ENCODE data around the gene IL17RB. TPM values are rescaled to one million over a fixed set of nuclear protein-coding genes. Genes with fewer than 3 reads are reported as not detected.

The IL17RB gene
- total and polyA plus RNA-seq, 2 of the 8 experiments (the other 6 are each of a cell fraction or from before 2014, with no cell fraction given): 7.0 to 24.6 TPM

DNA sequence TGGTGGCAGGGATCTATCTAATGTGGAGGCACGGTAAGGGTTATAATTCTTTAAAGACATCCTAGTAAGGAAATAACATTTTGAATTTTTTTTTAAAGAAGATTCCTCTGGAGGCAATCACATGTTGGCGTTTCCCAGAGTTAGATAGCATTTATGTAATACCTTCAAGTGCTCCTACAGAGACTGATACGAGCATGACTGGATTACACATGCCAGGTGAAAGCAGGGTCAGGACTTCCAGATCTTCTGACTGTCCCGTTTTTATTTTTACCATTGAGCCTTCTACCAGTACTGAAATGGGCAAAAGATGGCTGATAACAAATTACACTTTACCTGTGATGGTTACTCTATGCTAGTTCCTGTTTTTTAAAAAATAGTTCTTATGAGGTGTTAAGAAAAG lies 13.8 kb downstream of the IL17RB start:
- Histone ChIP-seq H4K5ac (ENCODE audit: insufficient read length, low read depth, low read length) (no peak overlapping the region), H3K4me1 (replicated peaks in 1 of 4; ENCODE audit: control insufficient read depth in 3 of 4, insufficient read depth in 4 of 4, low read length in 3 of 4) (no peaks in the 10 kb centered on the region), H2BK15ac (ENCODE audit: low read length) (no peak overlapping the region), H3K27me3 (replicated peaks in 1 of 4; ENCODE audit: control insufficient read depth in 3 of 4, extremely low read depth in 1 of 4, insufficient read depth in 3 of 4, low read length in 3 of 4) (no peaks in the 10 kb centered on the region), H3K18ac (ENCODE audit: extremely low read depth, low read length) (no peak overlapping the region), H3K56ac (replicated peaks; ENCODE audit: insufficient read length, low read depth, low read length) (no peak overlapping the region), H2BK120ac (replicated peaks; ENCODE audit: low read depth, low read length) (no peak overlapping the region), H3K4me3 (ENCODE audit: extremely low read depth in 1 of 4, insufficient read depth in 2 of 4, low read depth in 3 of 4, low read length in 4 of 4) (no peak overlapping the region), H3K79me2 (ENCODE audit: control insufficient read depth in 1 of 2, insufficient read depth in 2 of 2, low read length in 2 of 2) (no peaks in the 10 kb centered on the region), H4K91ac (replicated peaks; ENCODE audit: insufficient read length, low read length) (no peak overlapping the region), H3K9me3 (ENCODE audit: insufficient read depth in 2 of 2, low read depth in 1 of 2, low read length in 1 of 2) (no peaks in the 10 kb centered on the region), H4K20me1 (replicated peaks in 1 of 2; ENCODE audit: control insufficient read depth in 1 of 2, insufficient read depth in 2 of 2, low read length in 2 of 2) (peaks cover 1 to 2% of the 10 kb centered on the region in 2 experiments), H3K23me2 (ENCODE audit: low read depth, low read length) (no peaks in the 10 kb centered on the region), H2AFZ (ENCODE audit: low read length) (no peak overlapping the region), H3K79me1 (ENCODE audit: low read depth, low read length) (no peaks in the 10 kb centered on the region), H2BK5ac (ENCODE audit: low read depth, low read length) (no peak overlapping the region), H2BK12ac (ENCODE audit: low read depth, low read length) (no peak overlapping the region), H3K4ac (replicated peaks; ENCODE audit: insufficient read length, low read depth, low read length) (no peak overlapping the region), H3K27ac (ENCODE audit: low read depth, low read length) (no peak overlapping the region), H2AK5ac (ENCODE audit: low read depth, low read length) (no peak overlapping the region), H3K23ac (ENCODE audit: insufficient read length) (no peak overlapping the region), H2BK20ac (ENCODE audit: low read length) (no peak overlapping the region), H3K4me2 (ENCODE audit: insufficient read depth in 1 of 2, low read depth in 2 of 2, low read length in 2 of 2) (no peak overlapping the region), H3K14ac (ENCODE audit: insufficient read length) (no peak overlapping the region), H4K8ac (ENCODE audit: extremely low read depth, insufficient read depth, low read length) (no peak overlapping the region), H3K36me3 (ENCODE audit: control insufficient read depth in 2 of 4, insufficient read depth in 4 of 4, low read length in 3 of 4) (peaks cover 2 to 35% (median 23%) of the 10 kb centered on the region in 4 experiments; a peak in 6 of 8 replicates), H3K9ac (replicated peaks in 1 of 4; ENCODE audit: extremely low read depth in 1 of 4, low read depth in 3 of 4, low read length in 3 of 4) (no peak overlapping the region)
- DNase-seq (ENCODE audit: low read depth in 1 of 2, low spot score in 2 of 2) (no peak), FAIRE-seq (no peak)
- POLR2A ChIA-PET (ENCODE audit: partially characterized antibody): interaction anchor here (1.7 kb wide), 1 partner anchor 14 kb away, joined by 4 read pairs; no protein-coding TSS in a partner anchor
- 86% methylated on average over 4 of the region's 4 CpGs; no CpG with 5 or more reads in 1 of the 2 experiments for WGBS, 2 experiments (ENCODE audit: extremely low coverage in 1 of 2, insufficient coverage in 1 of 2, insufficient read length in 1 of 2, insufficient replicate concordance in 2 of 2, low coverage in 1 of 2, low lambda C conversion rate in 2 of 2, missing lambda C conversion rate in 1 of 2)
- CTCF ChIA-PET (ENCODE audit: partially characterized antibody): interaction anchor here (1.0 kb wide), 1 partner anchor 190 kb away, joined by 4 read pairs; no protein-coding TSS in a partner anchor
- TF ChIP-seq, protein P1, sequence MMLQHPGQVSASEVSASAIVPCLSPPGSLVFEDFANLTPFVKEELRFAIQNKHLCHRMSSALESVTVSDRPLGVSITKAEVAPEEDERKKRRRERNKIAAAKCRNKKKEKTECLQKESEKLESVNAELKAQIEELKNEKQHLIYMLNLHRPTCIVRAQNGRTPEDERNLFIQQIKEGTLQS (IDR thresholded peaks at IDR 0.05; ENCODE audit: insufficient read depth, low read depth, low read length): no peak
- no peak for TF ChIP-seq JUND (IDR thresholded peaks at IDR 0.05; ENCODE audit: low read length)
- no peak for TF ChIP-seq KDM4A (IDR thresholded peaks at IDR 0.05; ENCODE audit: low read depth, low read length, severe bottlenecking)
